HK-2 (cell line): ENCODE data around the gene MIS12.

Experiments
- DNase-seq: peaks from one replicate; pipeline ENCODE4 v3.0.0-alpha.2; 2018; ENCODE audit not compliant: unreplicated experiment

MIS12 gene

DNA sequence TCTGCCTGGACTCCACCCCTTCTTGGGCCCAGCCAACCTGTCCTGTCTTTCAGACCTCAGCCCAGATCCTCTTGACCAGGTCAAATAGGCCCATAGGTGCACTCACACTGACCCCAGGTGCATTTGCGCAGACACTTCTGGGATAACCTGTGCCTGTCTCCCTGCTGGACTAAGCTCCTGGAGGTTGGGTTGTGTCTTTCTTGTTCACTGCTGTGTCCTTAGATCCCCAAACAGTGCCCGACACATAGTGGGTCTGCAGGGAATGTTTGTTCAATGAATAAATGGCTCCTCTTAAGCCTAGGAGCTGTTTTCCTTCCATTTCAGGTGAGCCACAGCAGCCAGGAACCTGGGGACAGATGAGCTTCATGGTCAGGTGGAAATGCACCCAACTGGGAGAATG lies 49.1 kb downstream of the MIS12 start:
- no peak for DNase-seq

DNA sequence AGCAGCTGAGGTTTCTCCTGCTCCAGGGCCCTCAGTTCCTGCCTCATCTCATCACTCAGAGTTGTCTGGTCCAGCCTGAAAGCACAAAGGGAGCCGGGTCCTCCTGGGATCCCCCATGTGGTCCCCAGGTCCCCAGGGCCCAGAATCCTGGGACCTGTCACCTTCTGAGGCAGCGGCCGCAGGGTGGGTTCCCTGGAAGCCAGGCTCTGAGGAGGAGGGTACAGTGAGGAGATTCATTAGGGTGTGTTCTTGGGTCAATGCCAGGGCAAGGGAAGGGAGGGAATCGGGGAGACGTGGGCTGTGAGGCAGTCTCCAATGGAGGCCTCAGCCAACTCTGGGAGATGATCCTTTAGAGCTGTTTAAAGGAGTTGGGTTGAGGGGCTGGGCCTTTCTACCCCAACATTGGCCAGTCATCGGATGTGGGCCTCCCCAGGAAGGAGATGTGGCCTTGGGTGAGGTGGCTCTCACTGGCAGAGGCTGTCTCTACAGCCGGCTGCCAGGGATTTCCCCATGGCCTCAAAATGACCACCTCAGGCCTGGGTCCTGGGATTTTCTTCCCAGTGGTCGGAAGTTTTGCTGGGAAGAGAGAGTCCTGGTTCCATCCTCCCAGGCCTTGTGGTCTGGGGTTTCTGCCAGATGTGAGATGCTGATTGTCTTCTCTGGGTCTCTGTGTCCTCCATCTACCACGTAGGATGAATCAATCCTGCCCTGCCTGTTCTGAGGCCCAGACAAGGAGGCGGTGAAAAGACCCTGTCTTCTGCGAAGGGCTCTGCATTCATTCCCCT lies 50.7 kb downstream of the MIS12 start:
- DNase-seq: no peak

DNA sequence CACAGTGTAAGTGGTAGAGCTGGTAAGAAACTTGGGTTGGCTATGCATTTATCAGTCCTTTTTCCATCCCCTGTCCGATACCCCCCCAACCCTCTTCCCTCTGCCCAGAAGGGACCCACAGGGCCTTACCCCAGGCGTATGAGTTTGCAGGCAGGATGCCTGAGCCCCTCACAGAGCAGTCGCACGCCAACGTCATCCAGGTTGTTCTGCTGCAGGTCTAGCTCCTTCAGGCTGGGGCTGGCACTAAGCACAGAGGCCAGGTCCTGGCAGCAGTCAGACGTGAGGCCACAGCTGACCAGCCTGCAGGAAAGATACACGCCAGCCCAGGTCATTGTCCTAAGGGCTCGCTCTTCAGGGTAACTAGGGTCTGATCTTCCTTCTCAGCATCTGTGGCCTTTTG lies 52.9 kb downstream of the MIS12 start:
- DNase-seq: no peak

DNA sequence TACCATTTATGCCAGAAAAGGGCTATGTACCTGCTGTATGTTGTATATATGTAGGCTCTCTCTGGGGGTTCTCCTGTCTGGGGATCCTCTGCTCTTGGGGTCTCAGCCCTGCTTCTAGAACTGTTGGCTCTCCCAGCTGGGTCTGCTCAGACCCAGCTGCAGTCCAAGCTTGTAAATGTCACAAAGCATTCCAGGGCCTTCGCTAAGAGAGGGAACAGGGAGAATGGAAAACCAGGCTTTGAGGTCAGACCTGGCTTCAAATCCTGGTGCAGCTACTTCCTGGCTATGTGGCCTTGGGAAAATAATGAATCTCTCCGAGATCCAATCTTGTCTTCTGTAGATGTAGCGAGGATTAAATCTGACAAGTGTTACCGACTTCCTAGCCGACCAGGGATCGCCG lies 54.0 kb downstream of the MIS12 start:
- DNase-seq: no peak
